ENCODE results near the gene NDNF. TPM values are rescaled to one million over a fixed set of nuclear protein-coding genes. Genes with fewer than 3 reads are reported as not detected.

Gene NDNF, protein sequence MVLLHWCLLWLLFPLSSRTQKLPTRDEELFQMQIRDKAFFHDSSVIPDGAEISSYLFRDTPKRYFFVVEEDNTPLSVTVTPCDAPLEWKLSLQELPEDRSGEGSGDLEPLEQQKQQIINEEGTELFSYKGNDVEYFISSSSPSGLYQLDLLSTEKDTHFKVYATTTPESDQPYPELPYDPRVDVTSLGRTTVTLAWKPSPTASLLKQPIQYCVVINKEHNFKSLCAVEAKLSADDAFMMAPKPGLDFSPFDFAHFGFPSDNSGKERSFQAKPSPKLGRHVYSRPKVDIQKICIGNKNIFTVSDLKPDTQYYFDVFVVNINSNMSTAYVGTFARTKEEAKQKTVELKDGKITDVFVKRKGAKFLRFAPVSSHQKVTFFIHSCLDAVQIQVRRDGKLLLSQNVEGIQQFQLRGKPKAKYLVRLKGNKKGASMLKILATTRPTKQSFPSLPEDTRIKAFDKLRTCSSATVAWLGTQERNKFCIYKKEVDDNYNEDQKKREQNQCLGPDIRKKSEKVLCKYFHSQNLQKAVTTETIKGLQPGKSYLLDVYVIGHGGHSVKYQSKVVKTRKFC
- not detected in 5 replicates for total RNA-seq (2022; extraction: Qiagen RNA extraction; ENCODE audit: low read depth)

GRCh38 chr4:121072224-121073003, at the start of gene NDNF:
Gene NDNF (minus strand): TSS chr4:121072535. CDS start chr4:121045837, 26,698 bp downstream.

Other genes starting within 250 kb of the NDNF start
- 3.1 to 5.3 TPM (median 4.6 TPM) in 5 replicates for gene PRDM5, start 149.8 kb downstream of the NDNF start, total RNA-seq (2022; extraction: Qiagen RNA extraction; ENCODE audit: low read depth)
- 0.16 to 0.50 TPM (median 0.45 TPM) in 4 of 5 replicates, not detected in the other for gene TNIP3, start 91.8 kb upstream of the NDNF start, total RNA-seq (2022; extraction: Qiagen RNA extraction; ENCODE audit: low read depth)